Left hindlimb (tissue), 1 donor: Measurements from ENCODE around the gene ACSF2.

ENCODE experiments used
- DNase-seq: peaks from one replicate; pipeline ENCODE4 v3.0.0-alpha.2; 2018

ACSF2 gene

GRCh38 chr17:50440838-50441829, 15.1 kb downstream of the ACSF2 start:
- no peak for DNase-seq

GRCh38 chr17:50443505-50443974, 17.5 kb downstream of the ACSF2 start:
- DNase-seq, result no peak

- no peak for DNase-seq
Measured at GRCh38 chr17:50444841-50445715, 19.1 kb downstream of the ACSF2 start.

- DNase-seq, result no peak
Measured at GRCh38 chr17:50445730-50446325, 19.8 kb downstream of the ACSF2 start.

- DNase-seq, result no peak
Measured at GRCh38 chr17:50447870-50448595, 22.0 kb downstream of the ACSF2 start.

GRCh38 chr17:50448643-50449042, 22.6 kb downstream of the ACSF2 start:
- no peak for DNase-seq

GRCh38 chr17:50451943-50452629, 26.1 kb downstream of the ACSF2 start:
- no peak for DNase-seq

- no peak for DNase-seq
Measured at GRCh38 chr17:50452630-50453300, 26.7 kb downstream of the ACSF2 start.

GRCh38 chr17:50453901-50454300, 27.9 kb downstream of the ACSF2 start:
- no peak for DNase-seq

GRCh38 chr17:50457621-50458020, 31.6 kb downstream of the ACSF2 start:
- no peak for DNase-seq

- DNase-seq, result no peak
Measured at GRCh38 chr17:50458270-50458669, 32.3 kb downstream of the ACSF2 start.

- no peak for DNase-seq
Measured at GRCh38 chr17:50458701-50459676, 33.0 kb downstream of the ACSF2 start.

GRCh38 chr17:50459756-50460155, 33.7 kb downstream of the ACSF2 start:
- no peak for DNase-seq

GRCh38 chr17:50460831-50461526, 35.0 kb downstream of the ACSF2 start:
- DNase-seq, result no peak

GRCh38 chr17:50461550-50462132, 35.6 kb downstream of the ACSF2 start:
- DNase-seq, result no peak

GRCh38 chr17:50462446-50462845, 36.4 kb downstream of the ACSF2 start:
- no peak for DNase-seq

- no peak for DNase-seq
Measured at GRCh38 chr17:50464121-50464520, 38.1 kb downstream of the ACSF2 start.

- DNase-seq, result no peak
Measured at GRCh38 chr17:50464736-50465135, 38.7 kb downstream of the ACSF2 start.

- no peak for DNase-seq
Measured at GRCh38 chr17:50465171-50465570, 39.2 kb downstream of the ACSF2 start.
